Gastroesophageal sphincter (tissue), 3 donors: ENCODE data around the gene RBM33.

Experiments
- CTCF ChIP-seq, 4 experiments: fragments of 200-600 bp in 2 of 4; fragments of 450-650 bp in 2 of 4; sonication (generic) in 1 of 4; IDR thresholded peaks; one replicate each; pipeline ENCODE4 v1.5.1; 2017 to 2019; ENCODE audit warnings: antibody characterized with exemption in 4 of 4, mild to moderate bottlenecking in 2 of 4, moderate library complexity in 2 of 4
- POLR2A ChIP-seq, 2 donors: fragments of 450-650 bp; IDR thresholded peaks; one replicate each; pipeline ENCODE4 v1.6.1; 2017; ENCODE audit warnings: antibody characterized with exemption in 2 of 2, mild to moderate bottlenecking in 2 of 2, moderate library complexity in 1 of 2

GRCh38 chr7:155798673-155799439 lies 154.4 kb downstream of the RBM33 start:
- TF ChIP-seq CTCF (IDR thresholded peaks at IDR 0.05) (no peak), POLR2A (IDR thresholded peaks at IDR 0.05) (no peak)
